Suprapubic skin (tissue), 3 donors: ENCODE measurements around the gene LRRC61.

ENCODE experiments used
- POLR2AphosphoS5 ChIP-seq, 3 donors: sonication (generic); formaldehyde crosslinking; IDR thresholded peaks; one replicate each; pipeline ENCODE4 v1.6.1; 2017; ENCODE audit warnings: antibody characterized with exemption in 3 of 3
- TF ChIP-seq, protein P1 (sequence below), 2 donors: fragments of 200-600 bp in 1 of 2; fragments of 450-650 bp in 1 of 2; sonication (generic) in 1 of 2; IDR thresholded peaks; one replicate each; pipeline ENCODE4 v1.5.1; 2016 to 2019; ENCODE audit warnings: antibody characterized with exemption in 2 of 2, mild to moderate bottlenecking in 1 of 2, moderate library complexity in 1 of 2

DNA sequence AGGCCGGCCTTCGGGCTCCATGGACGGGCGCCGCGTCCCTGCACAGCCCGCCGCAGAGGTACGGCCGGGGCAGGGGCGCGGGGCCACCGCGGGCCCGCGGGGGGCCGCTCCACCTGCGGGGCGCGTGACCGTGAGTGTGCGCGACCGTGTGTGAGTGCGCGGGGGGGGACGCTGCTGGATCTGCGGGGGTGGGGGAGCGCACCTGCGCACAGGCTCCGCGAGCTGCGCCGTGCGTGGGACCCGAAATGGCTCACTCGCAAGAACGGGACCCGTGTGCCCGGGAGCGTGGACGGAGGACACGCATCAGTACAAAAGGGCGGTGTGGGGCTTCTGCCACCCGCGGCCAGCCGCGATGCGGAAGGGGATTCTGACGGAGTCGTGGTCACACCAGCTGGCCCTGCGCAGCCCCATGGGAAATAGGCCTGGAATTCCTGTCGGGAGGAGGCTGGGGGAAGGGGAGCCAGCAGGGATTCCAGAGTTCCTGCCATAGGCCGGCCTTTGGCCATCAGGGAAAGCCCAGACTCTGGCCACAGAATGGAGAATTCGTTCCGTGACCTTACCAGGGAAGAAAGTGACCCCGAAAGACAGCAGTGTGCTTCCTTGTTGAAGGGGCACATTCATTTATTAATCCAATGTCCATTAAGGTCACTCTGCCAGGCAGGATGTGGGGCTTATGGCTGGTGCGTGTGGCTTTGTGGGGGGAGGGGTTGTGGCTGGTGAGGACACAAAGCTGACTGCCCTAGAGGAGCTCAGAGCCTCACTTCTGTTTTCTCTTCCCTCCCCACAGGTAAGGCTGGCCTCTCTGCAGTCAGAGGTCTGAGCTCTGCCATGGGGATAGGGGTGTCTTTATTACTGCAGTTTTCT, 46.0 kb downstream of the LRRC61 start:
- TF ChIP-seq, protein P1, sequence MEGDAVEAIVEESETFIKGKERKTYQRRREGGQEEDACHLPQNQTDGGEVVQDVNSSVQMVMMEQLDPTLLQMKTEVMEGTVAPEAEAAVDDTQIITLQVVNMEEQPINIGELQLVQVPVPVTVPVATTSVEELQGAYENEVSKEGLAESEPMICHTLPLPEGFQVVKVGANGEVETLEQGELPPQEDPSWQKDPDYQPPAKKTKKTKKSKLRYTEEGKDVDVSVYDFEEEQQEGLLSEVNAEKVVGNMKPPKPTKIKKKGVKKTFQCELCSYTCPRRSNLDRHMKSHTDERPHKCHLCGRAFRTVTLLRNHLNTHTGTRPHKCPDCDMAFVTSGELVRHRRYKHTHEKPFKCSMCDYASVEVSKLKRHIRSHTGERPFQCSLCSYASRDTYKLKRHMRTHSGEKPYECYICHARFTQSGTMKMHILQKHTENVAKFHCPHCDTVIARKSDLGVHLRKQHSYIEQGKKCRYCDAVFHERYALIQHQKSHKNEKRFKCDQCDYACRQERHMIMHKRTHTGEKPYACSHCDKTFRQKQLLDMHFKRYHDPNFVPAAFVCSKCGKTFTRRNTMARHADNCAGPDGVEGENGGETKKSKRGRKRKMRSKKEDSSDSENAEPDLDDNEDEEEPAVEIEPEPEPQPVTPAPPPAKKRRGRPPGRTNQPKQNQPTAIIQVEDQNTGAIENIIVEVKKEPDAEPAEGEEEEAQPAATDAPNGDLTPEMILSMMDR (IDR thresholded peaks at IDR 0.05), result no peak
- peak in 1 of 3 donors; percentile 13 for TF ChIP-seq POLR2AphosphoS5 (IDR thresholded peaks at IDR 0.05)
